ENCODE results near the gene NRIP1. TPM values are rescaled to one million over a fixed set of nuclear protein-coding genes. Genes with fewer than 3 reads are reported as not detected.

NRIP1 gene
- polyA plus RNA-seq, 1 donor from 2014 or later, result 48.4 TPM

- Histone ChIP-seq H3K27me3 (ENCODE audit: insufficient read depth, low read depth, low read length) (no peaks in the 10 kb centered on the region), H4K20me1 (ENCODE audit: insufficient read depth) (no peaks in the 10 kb centered on the region), H3K27ac (ENCODE audit: low read length) (no peak overlapping the region), H2AFZ (ENCODE audit: low read depth, low read length) (no peak overlapping the region), H3K9ac (ENCODE audit: low read length) (no peak overlapping the region), H3K9me2 (ENCODE audit: insufficient read depth, low read length) (no peaks in the 10 kb centered on the region), H3K4me2 (ENCODE audit: low read length) (no peak overlapping the region), H3K36me3 (ENCODE audit: insufficient read depth, low read length) (no peaks in the 10 kb centered on the region), H3K79me2 (replicated peaks; ENCODE audit: insufficient read depth, low read length) (no peaks in the 10 kb centered on the region), H3K4me3 (ENCODE audit: low read length) (no peak overlapping the region), H3F3A (ENCODE audit: insufficient read depth, low read length, poor library complexity, severe bottlenecking) (no peaks in the 10 kb centered on the region), H3K9me3 (ENCODE audit: low read length) (no peaks in the 10 kb centered on the region)
- TF ChIP-seq MXI1 (conservative IDR thresholded peaks at IDR 0.05; ENCODE audit: poor library complexity, severe bottlenecking), result no peak
Observed at GRCh38 chr21:14917762-14918161, 147.0 kb downstream of the NRIP1 start.

GRCh38 chr21:14916676-14917141 lies 148.1 kb downstream of the NRIP1 start:
- H3K9ac ChIP-seq (ENCODE audit: low read length), result no peak overlapping the region
- H3K9me2 ChIP-seq (ENCODE audit: insufficient read depth, low read length), result no peaks in the 10 kb centered on the region
- no peak overlapping the region for H2AFZ ChIP-seq (ENCODE audit: low read depth, low read length)
- TF ChIP-seq MXI1 (conservative IDR thresholded peaks at IDR 0.05; ENCODE audit: poor library complexity, severe bottlenecking) (no peak), RAD21 (conservative IDR thresholded peaks at IDR 0.05) (no peak), EZH2 (IDR thresholded peaks at IDR 0.05; ENCODE audit: borderline replicate concordance, insufficient read depth, low read length, poor library complexity, severe bottlenecking) (no peak), EP300 (conservative IDR thresholded peaks at IDR 0.05; ENCODE audit: poor library complexity, severe bottlenecking) (no peak), TAF1 (IDR thresholded peaks at IDR 0.05; ENCODE audit: low read depth) (no peak), CTCF (IDR thresholded peaks at IDR 0.05; ENCODE audit: poor library complexity, severe bottlenecking) (no peak)
- H3K79me2 ChIP-seq (replicated peaks; ENCODE audit: insufficient read depth, low read length), result no peaks in the 10 kb centered on the region
- no peak overlapping the region for H3K27ac ChIP-seq (ENCODE audit: low read length)
- H3K9me3 ChIP-seq (ENCODE audit: low read length), result no peaks in the 10 kb centered on the region
- no peaks in the 10 kb centered on the region for H3K36me3 ChIP-seq (ENCODE audit: insufficient read depth, low read length)
- H3K4me3 ChIP-seq (ENCODE audit: low read length), result no peak overlapping the region
- H4K20me1 ChIP-seq (ENCODE audit: insufficient read depth), result no peaks in the 10 kb centered on the region
- no peaks in the 10 kb centered on the region for H3K27me3 ChIP-seq (ENCODE audit: insufficient read depth, low read depth, low read length)
- no peak overlapping the region for H3K4me2 ChIP-seq (ENCODE audit: low read length)
- H3F3A ChIP-seq (ENCODE audit: insufficient read depth, low read length, poor library complexity, severe bottlenecking), result no peaks in the 10 kb centered on the region

- Histone ChIP-seq H3K79me2 (replicated peaks; ENCODE audit: insufficient read depth, low read length) (no peaks in the 10 kb centered on the region), H2AFZ (ENCODE audit: low read depth, low read length) (no peak overlapping the region), H3K9me3 (ENCODE audit: low read length) (no peaks in the 10 kb centered on the region), H3K9me2 (ENCODE audit: insufficient read depth, low read length) (no peaks in the 10 kb centered on the region), H3K4me2 (ENCODE audit: low read length) (no peak overlapping the region), H3K4me3 (ENCODE audit: low read length) (no peak overlapping the region), H3K36me3 (ENCODE audit: insufficient read depth, low read length) (no peaks in the 10 kb centered on the region), H3F3A (ENCODE audit: insufficient read depth, low read length, poor library complexity, severe bottlenecking) (no peaks in the 10 kb centered on the region), H4K20me1 (ENCODE audit: insufficient read depth) (no peaks in the 10 kb centered on the region), H3K9ac (ENCODE audit: low read length) (no peak overlapping the region), H3K27me3 (ENCODE audit: insufficient read depth, low read depth, low read length) (no peaks in the 10 kb centered on the region), H3K27ac (ENCODE audit: low read length) (no peak overlapping the region)
- TF ChIP-seq EP300 (conservative IDR thresholded peaks at IDR 0.05; ENCODE audit: poor library complexity, severe bottlenecking) (no peak), RAD21 (conservative IDR thresholded peaks at IDR 0.05) (no peak), SMC3 (conservative IDR thresholded peaks at IDR 0.05; ENCODE audit: poor library complexity) (no peak), REST (IDR thresholded peaks at IDR 0.05; ENCODE audit: borderline replicate concordance) (no peak), CTCF (IDR thresholded peaks at IDR 0.05; ENCODE audit: poor library complexity, severe bottlenecking) (no peak), MXI1 (conservative IDR thresholded peaks at IDR 0.05; ENCODE audit: poor library complexity, severe bottlenecking) (no peak), POLR2AphosphoS5 (IDR thresholded peaks at IDR 0.05) (no peak), EZH2 (IDR thresholded peaks at IDR 0.05; ENCODE audit: borderline replicate concordance, insufficient read depth, low read length, poor library complexity, severe bottlenecking) (no peak)
Observed at GRCh38 chr21:14913638-14914037, 151.2 kb downstream of the NRIP1 start.

All from neural cell (in vitro differentiated cells).